ENCODE measurements around the gene LSR. TPM values are rescaled to one million over a fixed set of nuclear protein-coding genes. Genes with fewer than 3 reads are reported as not detected.

The LSR gene
- total and polyA plus RNA-seq, 2 donors (not counting 1 experiment from before 2014, with no cell fraction given): 37.2 to 45.3 TPM

GRCh38 chr19:35257113-35257461 lies 8.3 kb downstream of the LSR start:
- H3K9me3 Mint-ChIP-seq (ENCODE audit: insufficient read depth): no peaks in the 10 kb centered on the region
- no peaks in the 10 kb centered on the region for H4K20me1 ChIP-seq (ENCODE audit: control insufficient read depth, insufficient read depth, low read length, poor library complexity, severe bottlenecking)
- no peak overlapping the region for H3K4me3 Mint-ChIP-seq
- H3K4me2 ChIP-seq (replicated peaks; ENCODE audit: low read depth, low read length, poor library complexity, severe bottlenecking): no peak overlapping the region
- no peak overlapping the region for H2AFZ ChIP-seq (ENCODE audit: insufficient read depth, low read depth, low read length, poor library complexity, severe bottlenecking)
- DNase-seq (no peak), ATAC-seq (ENCODE audit: low read depth) (no peak)
- no peaks in the 10 kb centered on the region for H3K4me1 ChIP-seq (ENCODE audit: control insufficient read depth in 2 of 2, insufficient read depth in 2 of 2, low read length in 2 of 2)
- ChIA-PET CTCF (no interaction called here), POLR2A (no interaction called here)
- H3K36me3 ChIP-seq (replicated peaks in 1 of 2; ENCODE audit: control extremely low read depth in 1 of 2, control insufficient read depth in 1 of 2, extremely low read depth in 1 of 2, insufficient read depth in 2 of 2, low read length in 1 of 2): peaks cover 0 to 9% of the 10 kb centered on the region in 2 experiments
- WGBS (ENCODE audit: insufficient coverage): 94% methylated on average over 9 of the region's 9 CpGs
- H3K27me3 ChIP-seq (replicated peaks in 1 of 4; ENCODE audit: control extremely low read depth in 1 of 4, control insufficient read depth in 3 of 4, insufficient read depth in 4 of 4, low read length in 3 of 4): no peaks in the 10 kb centered on the region
- no peak overlapping the region for H3K4me3 ChIP-seq (ENCODE audit: control extremely low read depth in 1 of 5, extremely low read depth in 1 of 5, insufficient read depth in 1 of 5, low read depth in 2 of 5, low read length in 4 of 5)
- peaks cover 14% of the 10 kb centered on the region for H3K4me1 Mint-ChIP-seq
- H3K27me3 Mint-ChIP-seq: no peaks in the 10 kb centered on the region
- H3K79me2 ChIP-seq (ENCODE audit: control insufficient read depth, insufficient read depth, low read length): no peaks in the 10 kb centered on the region
- TF ChIP-seq EZH2 (IDR thresholded peaks at IDR 0.05; ENCODE audit: borderline replicate concordance, insufficient read depth, low read depth, low read length, poor library complexity, severe bottlenecking): no peak
- TF ChIP-seq, protein P1, sequence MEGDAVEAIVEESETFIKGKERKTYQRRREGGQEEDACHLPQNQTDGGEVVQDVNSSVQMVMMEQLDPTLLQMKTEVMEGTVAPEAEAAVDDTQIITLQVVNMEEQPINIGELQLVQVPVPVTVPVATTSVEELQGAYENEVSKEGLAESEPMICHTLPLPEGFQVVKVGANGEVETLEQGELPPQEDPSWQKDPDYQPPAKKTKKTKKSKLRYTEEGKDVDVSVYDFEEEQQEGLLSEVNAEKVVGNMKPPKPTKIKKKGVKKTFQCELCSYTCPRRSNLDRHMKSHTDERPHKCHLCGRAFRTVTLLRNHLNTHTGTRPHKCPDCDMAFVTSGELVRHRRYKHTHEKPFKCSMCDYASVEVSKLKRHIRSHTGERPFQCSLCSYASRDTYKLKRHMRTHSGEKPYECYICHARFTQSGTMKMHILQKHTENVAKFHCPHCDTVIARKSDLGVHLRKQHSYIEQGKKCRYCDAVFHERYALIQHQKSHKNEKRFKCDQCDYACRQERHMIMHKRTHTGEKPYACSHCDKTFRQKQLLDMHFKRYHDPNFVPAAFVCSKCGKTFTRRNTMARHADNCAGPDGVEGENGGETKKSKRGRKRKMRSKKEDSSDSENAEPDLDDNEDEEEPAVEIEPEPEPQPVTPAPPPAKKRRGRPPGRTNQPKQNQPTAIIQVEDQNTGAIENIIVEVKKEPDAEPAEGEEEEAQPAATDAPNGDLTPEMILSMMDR (IDR thresholded peaks at IDR 0.05): no peak
- H3K9ac ChIP-seq (ENCODE audit: low read length): no peak overlapping the region
- intact Hi-C loops (cut with micrococcal nuclease): no loop called here
- H3K9me3 ChIP-seq (ENCODE audit: control extremely low read depth in 1 of 3, control insufficient read depth in 2 of 3, insufficient read depth in 1 of 3, low read length in 2 of 3): no peaks in the 10 kb centered on the region
- no peak overlapping the region for H3K27ac ChIP-seq (ENCODE audit: low read length in 2 of 2)
- no peak overlapping the region for H3K27ac Mint-ChIP-seq

- Histone ChIP-seq H3K27me3 (replicated peaks in 1 of 4; ENCODE audit: control extremely low read depth in 1 of 4, control insufficient read depth in 3 of 4, insufficient read depth in 4 of 4, low read length in 3 of 4) (no peaks in the 10 kb centered on the region), H3K4me2 (replicated peaks; ENCODE audit: low read depth, low read length, poor library complexity, severe bottlenecking) (no peak overlapping the region), H4K20me1 (ENCODE audit: control insufficient read depth, insufficient read depth, low read length, poor library complexity, severe bottlenecking) (no peaks in the 10 kb centered on the region), H3K79me2 (ENCODE audit: control insufficient read depth, insufficient read depth, low read length) (no peaks in the 10 kb centered on the region), H3K9ac (ENCODE audit: low read length) (no peak overlapping the region), H3K9me3 (ENCODE audit: control extremely low read depth in 1 of 3, control insufficient read depth in 2 of 3, insufficient read depth in 1 of 3, low read length in 2 of 3) (no peaks in the 10 kb centered on the region), H3K4me1 (ENCODE audit: control insufficient read depth in 2 of 2, insufficient read depth in 2 of 2, low read length in 2 of 2) (peaks cover 14 to 23% of the 10 kb centered on the region in 2 donors), H2AFZ (ENCODE audit: insufficient read depth, low read depth, low read length, poor library complexity, severe bottlenecking) (no peak overlapping the region), H3K4me3 (ENCODE audit: control extremely low read depth in 1 of 5, extremely low read depth in 1 of 5, insufficient read depth in 1 of 5, low read depth in 2 of 5, low read length in 4 of 5) (no peak overlapping the region), H3K27ac (ENCODE audit: low read length in 2 of 2) (no peak overlapping the region), H3K36me3 (replicated peaks in 1 of 2; ENCODE audit: control extremely low read depth in 1 of 2, control insufficient read depth in 1 of 2, extremely low read depth in 1 of 2, insufficient read depth in 2 of 2, low read length in 1 of 2) (peaks cover 0 to 6% of the 10 kb centered on the region in 2 experiments)
- intact Hi-C loops (cut with micrococcal nuclease): no loop called here
- Mint-ChIP-seq H3K4me1 (peaks cover 30% of the 10 kb centered on the region), H3K27ac (peak overlapping the region; percentile 37), H3K9me3 (ENCODE audit: insufficient read depth) (no peaks in the 10 kb centered on the region), H3K27me3 (no peaks in the 10 kb centered on the region), H3K4me3 (no peak overlapping the region)
- no peak for DNase-seq
- ATAC-seq (ENCODE audit: low read depth): no peak
- 86% methylated on average over 8 of the region's 10 CpGs for WGBS (ENCODE audit: insufficient coverage)
- TF ChIP-seq, protein P1 (IDR thresholded peaks at IDR 0.05): no peak
- no peak for TF ChIP-seq EZH2 (IDR thresholded peaks at IDR 0.05; ENCODE audit: borderline replicate concordance, insufficient read depth, low read depth, low read length, poor library complexity, severe bottlenecking)
- ChIA-PET POLR2A (no interaction called here), CTCF (interaction anchor here (0.6 kb wide), 1 partner anchor 202 kb away, joined by 3 read pairs; no protein-coding TSS in a partner anchor)
Measured at GRCh38 chr19:35260694-35261304, 12.0 kb downstream of the LSR start.
